HG03520 (cell line): ENCODE data around the gene HOXD3.

Experiments used
- ATAC-seq: cut with Tn5 transposase; IDR thresholded peaks from one replicate; pipeline ENCODE4 v1.9.1; 2021; ENCODE audit warnings: mild to moderate bottlenecking, moderate library complexity; ENCODE audit not compliant: unreplicated experiment

The HOXD3 gene

GRCh38 chr2:176148751-176149421 lies 8.2 kb upstream of the HOXD3 start:
- no peak for ATAC-seq

GRCh38 chr2:176149481-176149938 lies 7.6 kb upstream of the HOXD3 start:
- no peak for ATAC-seq

GRCh38 chr2:176149939-176150583 lies 7.0 kb upstream of the HOXD3 start:
- ATAC-seq, result no peak

- no peak for ATAC-seq
These were observed 6.3 kb upstream of the HOXD3 start for GRCh38 chr2:176150584-176151441.

GRCh38 chr2:176151442-176152287 lies 5.4 kb upstream of the HOXD3 start, which contains the start of gene HOXD4:
Gene HOXD4, plus strand, starts transcription at chr2:176151550. Its CDS starts 84 bp downstream, at chr2:176151634.
- ATAC-seq, result no peak

- ATAC-seq, result no peak
These were observed 4.5 kb upstream of the HOXD3 start for GRCh38 chr2:176152350-176153181.

- no peak for ATAC-seq
These were observed 2.4 kb upstream of the HOXD3 start for GRCh38 chr2:176154576-176155252.

GRCh38 chr2:176155356-176156044 lies 1.6 kb upstream of the HOXD3 start:
- ATAC-seq, result no peak

GRCh38 chr2:176156301-176156806 lies 753 bp upstream of the HOXD3 start:
- no peak for ATAC-seq

GRCh38 chr2:176157499-176158185 lies 535 bp downstream of the HOXD3 start:
- no peak for ATAC-seq

- ATAC-seq, result no peak
These were observed 1.1 kb downstream of the HOXD3 start for GRCh38 chr2:176158186-176158591.

GRCh38 chr2:176158855-176159662 lies 2.0 kb downstream of the HOXD3 start:
- no peak for ATAC-seq

- ATAC-seq, result no peak
These were observed 2.6 kb downstream of the HOXD3 start for GRCh38 chr2:176159663-176160250.

GRCh38 chr2:176160251-176160985 lies 3.3 kb downstream of the HOXD3 start:
- no peak for ATAC-seq

- ATAC-seq, result no peak
These were observed 4.1 kb downstream of the HOXD3 start for GRCh38 chr2:176160986-176161824.
